Endothelial cell (in vitro differentiated cells): ENCODE measurements around the gene CLDN14. TPM values are rescaled to one million over a fixed set of nuclear protein-coding genes. Genes with fewer than 3 reads are reported as not detected.

ENCODE experiments used
- DNase-seq: peaks from one replicate; pipeline ENCODE4 v3.0.0; 2021; ENCODE audit warnings: low spot score
- H3K27ac Mint-ChIP-seq: one replicate; pipeline ENCODE4 v1.8.0; 2021; ENCODE audit warnings: mixed read lengths, inconsistent platforms; ENCODE audit not compliant: unreplicated experiment
- H3K27me3 Mint-ChIP-seq: one replicate; pipeline ENCODE4 v1.8.0; 2021; ENCODE audit warnings: mild to moderate bottlenecking, moderate library complexity, mixed read lengths, inconsistent platforms; ENCODE audit not compliant: unreplicated experiment
- H3K36me3 Mint-ChIP-seq: one replicate; pipeline ENCODE4 v1.8.0; 2021; ENCODE audit warnings: mild to moderate bottlenecking, low read depth, mixed read lengths, inconsistent platforms; ENCODE audit not compliant: unreplicated experiment
- H3K4me1 Mint-ChIP-seq: one replicate; pipeline ENCODE4 v1.8.0; 2021; ENCODE audit warnings: mild to moderate bottlenecking, mixed read lengths, inconsistent platforms; ENCODE audit not compliant: unreplicated experiment
- H3K4me3 Mint-ChIP-seq: one replicate; pipeline ENCODE4 v1.8.0; 2021; ENCODE audit warnings: mild to moderate bottlenecking, mixed read lengths, inconsistent platforms; ENCODE audit not compliant: unreplicated experiment
- H3K9me3 Mint-ChIP-seq: one replicate; pipeline ENCODE4 v1.8.0; 2021; ENCODE audit warnings: mixed read lengths, inconsistent platforms; ENCODE audit not compliant: unreplicated experiment
- long read RNA-seq: library from polyadenylated mRNA; unstranded; transcript quantifications from one replicate; pipeline ENCODE4 v2.0.0, GENCODE V29; 2020; ENCODE audit not compliant: unreplicated experiment
- total RNA-seq: library from RNA; stranded (reverse); fragmentation: NEBNext Ultra II Directional; extraction: Animal tissue kit (Norgen Biotek cat#: 25700); gene quantifications from one replicate; pipeline ENCODE4 v1.2.1, GENCODE V29; 2021; ENCODE audit not compliant: unreplicated experiment
- TF ChIP-seq, protein P1 (sequence below): fragments of 200-600 bp; sonication (generic); IDR thresholded peaks from one replicate; pipeline ENCODE4 v1.5.0; 2021; ENCODE audit warnings: antibody characterized with exemption; ENCODE audit not compliant: unreplicated experiment

Gene CLDN14, protein sequence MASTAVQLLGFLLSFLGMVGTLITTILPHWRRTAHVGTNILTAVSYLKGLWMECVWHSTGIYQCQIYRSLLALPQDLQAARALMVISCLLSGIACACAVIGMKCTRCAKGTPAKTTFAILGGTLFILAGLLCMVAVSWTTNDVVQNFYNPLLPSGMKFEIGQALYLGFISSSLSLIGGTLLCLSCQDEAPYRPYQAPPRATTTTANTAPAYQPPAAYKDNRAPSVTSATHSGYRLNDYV
- total RNA-seq = not detected
- long read RNA-seq, partial matches to known transcripts = 0 of 1 reads
- long read RNA-seq, other reads (novel, unspliced or antisense) = 1 of 1 reads

DNA sequence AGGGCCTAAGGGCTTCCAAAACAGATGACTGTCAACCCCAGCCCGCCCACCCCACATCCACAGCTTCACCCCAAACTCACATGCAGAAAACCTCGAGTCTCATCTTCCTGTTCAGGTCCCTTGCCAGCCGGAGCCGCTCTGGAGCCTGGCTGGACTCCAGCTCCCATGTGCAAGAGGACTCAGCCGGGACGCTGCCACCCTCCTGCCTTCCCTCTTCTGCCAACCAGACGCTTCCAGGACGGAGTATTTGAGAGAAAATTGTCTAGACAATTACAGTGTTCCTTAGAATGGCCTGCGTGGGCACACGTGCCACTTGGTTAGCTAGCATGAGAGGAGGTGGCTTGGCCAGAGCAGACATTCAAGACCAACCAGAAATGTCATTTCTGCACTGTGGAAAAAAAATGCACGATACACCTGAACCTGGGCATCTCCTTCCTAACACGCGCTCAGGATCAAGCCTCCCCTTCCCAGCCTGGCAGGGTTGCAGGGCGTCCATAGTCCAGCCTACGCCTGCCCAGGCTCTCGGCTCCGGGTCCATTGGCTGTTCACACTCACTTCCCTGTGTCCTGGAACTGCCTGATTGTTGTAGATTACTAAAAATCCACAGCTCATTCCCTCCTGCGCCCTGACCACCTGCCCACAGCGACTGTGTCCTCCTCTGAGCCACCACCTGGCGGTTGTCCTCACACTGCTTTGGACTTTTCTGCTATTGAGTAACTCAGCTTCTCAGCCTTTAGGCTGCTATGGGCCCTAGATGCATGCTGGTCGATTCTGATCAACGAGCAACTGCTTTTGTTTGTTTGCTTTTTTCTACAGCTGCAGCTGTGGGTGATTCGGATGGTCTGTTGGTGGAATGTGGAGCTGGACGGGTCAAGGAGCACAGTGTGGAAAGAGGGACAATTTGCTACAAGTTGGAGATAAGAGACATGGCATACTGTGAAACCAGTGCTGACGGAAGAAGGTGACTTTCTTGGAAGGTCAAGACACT lies at the start of gene CLDN14:
Gene CLDN14, minus strand, starts transcription at position 708 of the 988 bp plus-strand sequence. CDS start 18,427 bp downstream, outside the sequence.
- no peak for DNase-seq
- Mint-ChIP-seq H3K4me1 (peaks cover 1% of the 10 kb centered on the region), H3K27ac (no peak within 1 kb of the TSS), H3K9me3 (no peaks in the 10 kb centered on the region), H3K27me3 (peaks cover 9% of the 10 kb centered on the region), H3K36me3 (peaks cover 4% of the 10 kb centered on the region), H3K4me3 (no peak within 1 kb of the TSS)
- TF ChIP-seq, protein P1, sequence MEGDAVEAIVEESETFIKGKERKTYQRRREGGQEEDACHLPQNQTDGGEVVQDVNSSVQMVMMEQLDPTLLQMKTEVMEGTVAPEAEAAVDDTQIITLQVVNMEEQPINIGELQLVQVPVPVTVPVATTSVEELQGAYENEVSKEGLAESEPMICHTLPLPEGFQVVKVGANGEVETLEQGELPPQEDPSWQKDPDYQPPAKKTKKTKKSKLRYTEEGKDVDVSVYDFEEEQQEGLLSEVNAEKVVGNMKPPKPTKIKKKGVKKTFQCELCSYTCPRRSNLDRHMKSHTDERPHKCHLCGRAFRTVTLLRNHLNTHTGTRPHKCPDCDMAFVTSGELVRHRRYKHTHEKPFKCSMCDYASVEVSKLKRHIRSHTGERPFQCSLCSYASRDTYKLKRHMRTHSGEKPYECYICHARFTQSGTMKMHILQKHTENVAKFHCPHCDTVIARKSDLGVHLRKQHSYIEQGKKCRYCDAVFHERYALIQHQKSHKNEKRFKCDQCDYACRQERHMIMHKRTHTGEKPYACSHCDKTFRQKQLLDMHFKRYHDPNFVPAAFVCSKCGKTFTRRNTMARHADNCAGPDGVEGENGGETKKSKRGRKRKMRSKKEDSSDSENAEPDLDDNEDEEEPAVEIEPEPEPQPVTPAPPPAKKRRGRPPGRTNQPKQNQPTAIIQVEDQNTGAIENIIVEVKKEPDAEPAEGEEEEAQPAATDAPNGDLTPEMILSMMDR = no peak

DNA sequence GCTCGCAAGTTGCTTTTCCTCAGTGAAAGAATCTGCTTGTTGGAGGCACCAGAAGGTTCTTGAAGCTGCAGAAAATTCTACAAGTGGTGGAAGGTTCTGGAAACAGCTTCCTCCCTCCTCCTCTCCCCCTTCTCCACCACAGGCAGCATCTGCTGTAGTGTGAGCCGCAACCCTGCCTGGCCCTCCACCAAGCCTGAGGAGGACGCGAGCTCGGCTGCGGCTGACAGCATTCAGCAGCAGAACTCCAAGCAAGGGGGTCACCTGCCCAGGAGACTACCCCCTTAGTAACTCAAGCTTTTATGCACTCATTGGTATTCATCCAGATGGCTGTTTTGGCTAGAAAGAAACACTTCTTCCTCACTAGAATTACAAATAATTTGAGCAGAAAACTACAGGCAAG lies 48.8 kb upstream of the CLDN14 start:
- no peaks in the 10 kb centered on the region for H3K4me1 Mint-ChIP-seq
- DNase-seq = no peak
- no peaks in the 10 kb centered on the region for H3K36me3 Mint-ChIP-seq
- peaks cover 4% of the 10 kb centered on the region for H3K27me3 Mint-ChIP-seq
- TF ChIP-seq, protein P1 = no peak
- no peak overlapping the region for H3K27ac Mint-ChIP-seq
- H3K9me3 Mint-ChIP-seq = no peaks in the 10 kb centered on the region
- H3K4me3 Mint-ChIP-seq = no peak overlapping the region

DNA sequence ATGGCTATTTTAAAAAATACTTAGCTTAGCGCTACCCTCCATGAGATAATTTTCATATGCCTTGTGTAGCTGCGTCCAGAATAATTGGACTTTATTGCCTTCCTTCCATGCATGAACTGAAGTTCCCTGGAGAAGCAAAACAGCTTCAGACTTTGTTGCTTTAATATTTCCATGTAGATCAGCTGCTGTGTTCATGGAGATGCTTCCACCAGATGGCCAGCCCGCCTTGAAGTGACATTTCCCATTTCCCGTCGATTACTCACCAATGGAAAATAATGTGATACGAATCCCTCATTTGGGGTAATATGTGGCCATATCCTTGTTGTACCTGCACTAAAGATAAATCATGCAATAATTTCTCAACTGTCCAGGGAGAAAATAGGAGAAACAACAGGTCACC lies 47.4 kb upstream of the CLDN14 start:
- H3K4me1 Mint-ChIP-seq = no peaks in the 10 kb centered on the region
- no peaks in the 10 kb centered on the region for H3K9me3 Mint-ChIP-seq
- H3K27ac Mint-ChIP-seq = no peak overlapping the region
- H3K4me3 Mint-ChIP-seq = no peak overlapping the region
- DNase-seq = no peak
- no peaks in the 10 kb centered on the region for H3K36me3 Mint-ChIP-seq
- TF ChIP-seq, protein P1 = no peak
- H3K27me3 Mint-ChIP-seq = peaks cover 4% of the 10 kb centered on the region

DNA sequence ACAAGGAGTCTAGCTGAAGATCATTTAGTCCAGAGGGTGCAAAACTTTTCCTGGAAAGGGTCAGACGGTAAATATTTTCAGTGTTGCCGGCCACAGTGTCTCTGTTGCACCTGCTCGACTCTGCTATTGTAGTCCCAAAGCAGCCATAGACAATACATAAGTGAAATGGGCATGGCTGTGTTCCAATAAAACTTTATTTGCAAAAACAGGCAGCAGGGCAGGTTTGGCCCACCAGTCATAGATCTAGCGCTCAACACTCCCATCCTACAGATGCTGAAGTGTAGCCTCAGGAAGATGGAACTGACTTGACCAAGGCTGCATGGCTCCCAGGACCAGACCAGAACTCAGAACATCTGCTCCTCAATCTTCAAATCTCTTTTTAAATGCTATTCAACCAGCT lies 46.2 kb upstream of the CLDN14 start:
- no peaks in the 10 kb centered on the region for H3K36me3 Mint-ChIP-seq
- H3K27ac Mint-ChIP-seq = no peak overlapping the region
- no peaks in the 10 kb centered on the region for H3K4me1 Mint-ChIP-seq
- TF ChIP-seq, protein P1 = no peak
- H3K27me3 Mint-ChIP-seq = peaks cover 4% of the 10 kb centered on the region
- no peak overlapping the region for H3K4me3 Mint-ChIP-seq
- no peak for DNase-seq
- no peaks in the 10 kb centered on the region for H3K9me3 Mint-ChIP-seq

DNA sequence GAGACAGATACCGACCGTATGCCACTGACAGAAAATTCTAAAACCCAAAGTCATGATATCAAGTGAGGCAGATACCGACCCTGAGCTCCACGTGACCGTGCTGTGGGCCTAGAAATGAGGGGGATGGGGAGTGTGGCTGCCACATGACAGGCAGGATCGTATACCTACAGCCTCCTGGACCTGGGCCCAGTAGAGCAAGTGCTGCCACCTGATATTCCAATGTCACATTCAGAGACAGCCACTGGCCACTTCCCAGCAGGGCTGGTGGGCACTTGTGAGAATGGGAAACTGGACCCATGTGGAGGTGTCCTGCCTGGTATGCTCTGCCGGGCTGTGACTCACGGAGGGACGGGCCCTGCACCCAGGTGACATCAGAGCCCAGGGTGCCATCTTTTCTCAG lies 44.6 kb upstream of the CLDN14 start:
- no peaks in the 10 kb centered on the region for H3K9me3 Mint-ChIP-seq
- H3K4me3 Mint-ChIP-seq = no peak overlapping the region
- no peaks in the 10 kb centered on the region for H3K4me1 Mint-ChIP-seq
- H3K27ac Mint-ChIP-seq = no peak overlapping the region
- no peak for DNase-seq
- TF ChIP-seq, protein P1 = no peak
- no peaks in the 10 kb centered on the region for H3K36me3 Mint-ChIP-seq
- H3K27me3 Mint-ChIP-seq = peaks cover 7% of the 10 kb centered on the region
